ENCODE data around the gene KIF20B.
"Not testable (repeated sequence)": the region's sequence is repeated elsewhere in the genome, so short reads cannot be mapped to it uniquely, and the experiment has no call there.

KIF20B gene

GRCh38 chr10:89763671-89764070 is 62.3 kb downstream of the KIF20B start:
- not testable (repeated sequence) for H3K4me3 ChIP-seq (ENCODE audit: insufficient read depth, low read depth, low read length); H3K9me3 ChIP-seq (ENCODE audit: control insufficient read depth, low read length); H3K4me1 ChIP-seq (ENCODE audit: control insufficient read depth, insufficient read depth, low read length); H3K27me3 ChIP-seq (ENCODE audit: control insufficient read depth, insufficient read depth, low read length, poor library complexity, severe bottlenecking); H3K27ac ChIP-seq (ENCODE audit: insufficient read depth, low read depth, low read length, poor library complexity, severe bottlenecking)
- no CpG with 5 or more reads among the region's 1 CpG for WGBS, 2 experiments
- peaks cover 30% of the 10 kb centered on the region for H3K36me3 ChIP-seq (ENCODE audit: control insufficient read depth, insufficient read depth, low read length)

- no peaks in the 10 kb centered on the region for H3K9me3 ChIP-seq (ENCODE audit: control insufficient read depth, low read length)
- H3K4me3 ChIP-seq (ENCODE audit: insufficient read depth, low read depth, low read length), result no peak overlapping the region
- H3K27ac ChIP-seq (ENCODE audit: insufficient read depth, low read depth, low read length, poor library complexity, severe bottlenecking), result no peak overlapping the region
- H3K36me3 ChIP-seq (ENCODE audit: control insufficient read depth, insufficient read depth, low read length), result peaks cover 7% of the 10 kb centered on the region
- H3K27me3 ChIP-seq (ENCODE audit: control insufficient read depth, insufficient read depth, low read length, poor library complexity, severe bottlenecking), result no peaks in the 10 kb centered on the region
- 86 to 95% methylated on average over 5 of the region's 5 CpGs for WGBS, 2 experiments
- H3K4me1 ChIP-seq (ENCODE audit: control insufficient read depth, insufficient read depth, low read length), result no peaks in the 10 kb centered on the region
These were observed 70.3 kb downstream of the KIF20B start for GRCh38 chr10:89771684-89772083.

GRCh38 chr10:89773081-89773480 is 71.7 kb downstream of the KIF20B start:
- Histone ChIP-seq H3K4me1 (ENCODE audit: control insufficient read depth, insufficient read depth, low read length) (no peaks in the 10 kb centered on the region), H3K27ac (ENCODE audit: insufficient read depth, low read depth, low read length, poor library complexity, severe bottlenecking) (no peak overlapping the region), H3K27me3 (ENCODE audit: control insufficient read depth, insufficient read depth, low read length, poor library complexity, severe bottlenecking) (no peaks in the 10 kb centered on the region), H3K9me3 (ENCODE audit: control insufficient read depth, low read length) (no peaks in the 10 kb centered on the region), H3K36me3 (ENCODE audit: control insufficient read depth, insufficient read depth, low read length) (peaks cover 7% of the 10 kb centered on the region), H3K4me3 (ENCODE audit: insufficient read depth, low read depth, low read length) (no peak overlapping the region)
- WGBS, 2 experiments, result 57 to 100% methylated on average over 1 of the region's 1 CpG

- H3K36me3 ChIP-seq (ENCODE audit: control insufficient read depth, insufficient read depth, low read length), result peaks cover 10% of the 10 kb centered on the region
These were observed 75.3 kb downstream of the KIF20B start for GRCh38 chr10:89776665-89777064.

GRCh38 chr10:89782470-89782869 is 81.1 kb downstream of the KIF20B start:
- no peaks in the 10 kb centered on the region for H3K27me3 ChIP-seq (ENCODE audit: control insufficient read depth, insufficient read depth, low read length, poor library complexity, severe bottlenecking)
- peaks cover 7% of the 10 kb centered on the region for H3K36me3 ChIP-seq (ENCODE audit: control insufficient read depth, insufficient read depth, low read length)
- H3K9me3 ChIP-seq (ENCODE audit: control insufficient read depth, low read length), result no peaks in the 10 kb centered on the region
- no peaks in the 10 kb centered on the region for H3K4me1 ChIP-seq (ENCODE audit: control insufficient read depth, insufficient read depth, low read length)
- no peak overlapping the region for H3K27ac ChIP-seq (ENCODE audit: insufficient read depth, low read depth, low read length, poor library complexity, severe bottlenecking)
- no peak overlapping the region for H3K4me3 ChIP-seq (ENCODE audit: insufficient read depth, low read depth, low read length)
- WGBS, 2 experiments, result 86 to 90% methylated on average over 1 to 2 of the region's 2 CpGs

More at GRCh38 chr10:89776665-89777064, 75.3 kb downstream of the KIF20B start:
- H3K4me1 ChIP-seq (ENCODE audit: control insufficient read depth, insufficient read depth, low read length), result no peaks in the 10 kb centered on the region
- no peaks in the 10 kb centered on the region for H3K9me3 ChIP-seq (ENCODE audit: control insufficient read depth, low read length)
- H3K4me3 ChIP-seq (ENCODE audit: insufficient read depth, low read depth, low read length), result no peak overlapping the region
- no peak overlapping the region for H3K27ac ChIP-seq (ENCODE audit: insufficient read depth, low read depth, low read length, poor library complexity, severe bottlenecking)
- no peaks in the 10 kb centered on the region for H3K27me3 ChIP-seq (ENCODE audit: control insufficient read depth, insufficient read depth, low read length, poor library complexity, severe bottlenecking)

GRCh38 chr10:89783406-89783805 is 82.0 kb downstream of the KIF20B start:
- H3K36me3 ChIP-seq (ENCODE audit: control insufficient read depth, insufficient read depth, low read length), result peaks cover 7% of the 10 kb centered on the region
- no peaks in the 10 kb centered on the region for H3K9me3 ChIP-seq (ENCODE audit: control insufficient read depth, low read length)
- no peaks in the 10 kb centered on the region for H3K27me3 ChIP-seq (ENCODE audit: control insufficient read depth, insufficient read depth, low read length, poor library complexity, severe bottlenecking)
- H3K4me3 ChIP-seq (ENCODE audit: insufficient read depth, low read depth, low read length), result no peak overlapping the region
- no peak overlapping the region for H3K27ac ChIP-seq (ENCODE audit: insufficient read depth, low read depth, low read length, poor library complexity, severe bottlenecking)
- H3K4me1 ChIP-seq (ENCODE audit: control insufficient read depth, insufficient read depth, low read length), result no peaks in the 10 kb centered on the region

GRCh38 chr10:89785095-89785494 is 83.7 kb downstream of the KIF20B start:
- no peaks in the 10 kb centered on the region for H3K27me3 ChIP-seq (ENCODE audit: control insufficient read depth, insufficient read depth, low read length, poor library complexity, severe bottlenecking)
- H3K36me3 ChIP-seq (ENCODE audit: control insufficient read depth, insufficient read depth, low read length), result peaks cover 4% of the 10 kb centered on the region
- H3K4me1 ChIP-seq (ENCODE audit: control insufficient read depth, insufficient read depth, low read length), result no peaks in the 10 kb centered on the region
- WGBS, 2 experiments, result 89 to 96% methylated on average over 3 of the region's 3 CpGs
- H3K27ac ChIP-seq (ENCODE audit: insufficient read depth, low read depth, low read length, poor library complexity, severe bottlenecking), result no peak overlapping the region
- H3K9me3 ChIP-seq (ENCODE audit: control insufficient read depth, low read length), result no peaks in the 10 kb centered on the region
- no peak overlapping the region for H3K4me3 ChIP-seq (ENCODE audit: insufficient read depth, low read depth, low read length)

- 85 to 87% methylated on average over 7 of the region's 7 CpGs for WGBS, 2 experiments
- Histone ChIP-seq H3K9me3 (ENCODE audit: control insufficient read depth, low read length) (no peaks in the 10 kb centered on the region), H3K36me3 (ENCODE audit: control insufficient read depth, insufficient read depth, low read length) (no peaks in the 10 kb centered on the region)
These were observed 87.9 kb downstream of the KIF20B start for GRCh38 chr10:89789188-89789877.

GRCh38 chr10:89792187-89792586 is 90.8 kb downstream of the KIF20B start:
- 98 to 100% methylated on average over 1 to 2 of the region's 2 CpGs for WGBS, 2 experiments
- no peaks in the 10 kb centered on the region for H3K36me3 ChIP-seq (ENCODE audit: control insufficient read depth, insufficient read depth, low read length)
- no peak overlapping the region for H3K27ac ChIP-seq (ENCODE audit: insufficient read depth, low read depth, low read length, poor library complexity, severe bottlenecking)
- H3K27me3 ChIP-seq (ENCODE audit: control insufficient read depth, insufficient read depth, low read length, poor library complexity, severe bottlenecking), result no peaks in the 10 kb centered on the region
- no peak overlapping the region for H3K4me3 ChIP-seq (ENCODE audit: insufficient read depth, low read depth, low read length)
- no peaks in the 10 kb centered on the region for H3K9me3 ChIP-seq (ENCODE audit: control insufficient read depth, low read length)
- H3K4me1 ChIP-seq (ENCODE audit: control insufficient read depth, insufficient read depth, low read length), result peaks cover 19% of the 10 kb centered on the region

More at GRCh38 chr10:89789188-89789877, 87.9 kb downstream of the KIF20B start:
- no peak overlapping the region for H3K4me3 ChIP-seq (ENCODE audit: insufficient read depth, low read depth, low read length)
- H3K27me3 ChIP-seq (ENCODE audit: control insufficient read depth, insufficient read depth, low read length, poor library complexity, severe bottlenecking), result no peaks in the 10 kb centered on the region
- peaks cover 4% of the 10 kb centered on the region for H3K4me1 ChIP-seq (ENCODE audit: control insufficient read depth, insufficient read depth, low read length)
- H3K27ac ChIP-seq (ENCODE audit: insufficient read depth, low read depth, low read length, poor library complexity, severe bottlenecking), result no peak overlapping the region

GRCh38 chr10:89793649-89794254 is 92.4 kb downstream of the KIF20B start:
- Histone ChIP-seq H3K27me3 (ENCODE audit: control insufficient read depth, insufficient read depth, low read length, poor library complexity, severe bottlenecking) (no peaks in the 10 kb centered on the region), H3K9me3 (ENCODE audit: control insufficient read depth, low read length) (no peaks in the 10 kb centered on the region), H3K36me3 (ENCODE audit: control insufficient read depth, insufficient read depth, low read length) (no peaks in the 10 kb centered on the region), H3K27ac (ENCODE audit: insufficient read depth, low read depth, low read length, poor library complexity, severe bottlenecking) (no peak overlapping the region), H3K4me3 (ENCODE audit: insufficient read depth, low read depth, low read length) (no peak overlapping the region), H3K4me1 (ENCODE audit: control insufficient read depth, insufficient read depth, low read length) (peaks cover 19% of the 10 kb centered on the region)
- WGBS, 2 experiments, result 36 to 42% methylated on average over 3 of the region's 3 CpGs

All from ectodermal cell (in vitro differentiated cells).